Neural progenitor cell (in vitro differentiated cells): ENCODE results near the gene MEIS2. TPM values are rescaled to one million over a fixed set of nuclear protein-coding genes. Genes with fewer than 3 reads are reported as not detected.

ENCODE experiments used
- DNase-seq: peaks from one replicate; pipeline ENCODE4 v3.0.0-alpha.2; 2016; ENCODE audit warnings: low spot score
- H2AFZ ChIP-seq: fragments of 200-600 bp; sonication (generic); replicated peaks from 2 replicates; pipeline ENCODE4 v1.6.1; 2016; ENCODE audit warnings: antibody characterized with exemption
- H3F3A ChIP-seq: fragments of 200-600 bp; sonication (generic); 2 replicates; pipeline ENCODE4 v1.6.1; 2016; ENCODE audit warnings: antibody characterized with exemption, low read depth
- H3K27ac ChIP-seq: fragments of 200-600 bp; sonication (generic); 2 replicates; pipeline ENCODE4 v1.5.1; 2016; ENCODE audit warnings: mild to moderate bottlenecking
- H3K27me3 ChIP-seq: fragments of 200-600 bp; sonication (generic); 2 replicates; pipeline ENCODE4 v1.6.1; 2016; ENCODE audit warnings: mild to moderate bottlenecking, moderate library complexity
- H3K36me3 ChIP-seq: fragments of 200-600 bp; sonication (generic); 2 replicates; pipeline ENCODE4 v1.5.1; 2016
- H3K4me1 ChIP-seq: fragments of 200-600 bp; sonication (generic); 2 replicates; pipeline ENCODE4 v1.6.1; 2016; ENCODE audit warnings: mixed run types
- H3K4me2 ChIP-seq: fragments of 200-600 bp; sonication (generic); 2 replicates; pipeline ENCODE4 v1.6.1; 2016
- H3K4me3 ChIP-seq: fragments of 200-600 bp; sonication (generic); 2 replicates; pipeline ENCODE4 v1.5.1; 2016
- H3K79me2 ChIP-seq: fragments of 200-600 bp; sonication (generic); 2 replicates; pipeline ENCODE4 v1.6.1; 2016; ENCODE audit warnings: low read depth
- H3K9ac ChIP-seq: fragments of 200-600 bp; sonication (generic); 2 replicates; pipeline ENCODE4 v1.6.1; 2016
- H3K9me3 ChIP-seq: fragments of 200-600 bp; sonication (generic); 2 replicates; pipeline ENCODE4 v1.5.1; 2016; ENCODE audit warnings: low read depth
- H4K20me1 ChIP-seq: fragments of 200-600 bp; sonication (generic); 2 replicates; pipeline ENCODE4 v1.6.1; 2016; ENCODE audit warnings: low read depth
- H3K27ac Mint-ChIP-seq: 3 replicates; pipeline ENCODE4 v1.8.0; 2021; ENCODE audit warnings: mixed read lengths
- H3K27me3 Mint-ChIP-seq: 2 replicates; pipeline ENCODE4 v1.8.0; 2022; ENCODE audit warnings: low read depth, mild to moderate bottlenecking, inconsistent platforms, moderate library complexity, mixed read lengths; ENCODE audit not compliant: insufficient read depth
- H3K36me3 Mint-ChIP-seq: 3 replicates; pipeline ENCODE4 v1.8.0; 2021; ENCODE audit warnings: mixed read lengths
- H3K4me1 Mint-ChIP-seq: 3 replicates; pipeline ENCODE4 v1.8.0; 2021; ENCODE audit warnings: mixed read lengths
- H3K4me3 Mint-ChIP-seq: 3 replicates; pipeline ENCODE4 v1.8.0; 2021; ENCODE audit warnings: mild to moderate bottlenecking, moderate library complexity, mixed read lengths
- H3K9me3 Mint-ChIP-seq: 3 replicates; pipeline ENCODE4 v1.8.0; 2020; ENCODE audit warnings: mixed read lengths
- EZH2 ChIP-seq: fragments of 200-600 bp; sonication (generic); IDR thresholded peaks from 2 replicates; pipeline ENCODE4 v1.6.1; 2017; ENCODE audit warnings: antibody characterized with exemption, mild to moderate bottlenecking, moderate library complexity
- EZH2phosphoT487 ChIP-seq: fragments of 200-600 bp; sonication (generic); IDR thresholded peaks from 2 replicates; pipeline ENCODE4 v1.6.1; 2017; ENCODE audit warnings: antibody characterized with exemption
- total RNA-seq: library from RNA; depleted of rRNA; stranded (reverse); fragments of >200 nt; gene quantifications from 2 replicates; pipeline ENCODE4 v1.2.3, GENCODE V29; 2015; ENCODE audit warnings: low replicate concordance
- TF ChIP-seq, protein P1 (sequence below): fragments of 200-600 bp; sonication (generic); IDR thresholded peaks from 2 replicates; pipeline ENCODE4 v1.5.1; 2017; ENCODE audit warnings: antibody characterized with exemption, mild to moderate bottlenecking

The MEIS2 gene
- total RNA-seq, 1 donor from 2014 or later = 18.3 TPM

DNA sequence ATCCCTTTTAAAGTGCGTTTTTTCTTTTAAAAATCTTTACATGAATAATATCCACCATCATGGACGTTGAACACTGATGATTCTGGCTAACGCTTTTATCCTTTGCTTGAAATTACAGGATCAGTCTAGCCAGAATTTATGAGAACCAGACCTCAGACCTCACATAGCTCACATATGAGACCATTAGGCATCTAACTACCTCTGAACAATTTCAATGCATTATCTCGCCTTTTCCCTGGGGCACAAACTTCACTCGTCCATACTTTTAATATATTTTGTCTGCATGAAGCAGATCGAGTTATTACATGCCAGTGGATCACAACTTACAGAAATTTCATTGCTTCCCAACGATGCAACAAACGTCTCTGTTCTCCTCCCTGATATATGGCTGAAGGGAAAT is 105.6 kb downstream of the MEIS2 start:
- Mint-ChIP-seq H3K36me3 (no peaks in the 10 kb centered on the region), H3K9me3 (no peaks in the 10 kb centered on the region), H3K4me1 (no peaks in the 10 kb centered on the region), H3K4me3 (no peak overlapping the region), H3K27ac (no peak overlapping the region), H3K27me3 (peaks cover 2% of the 10 kb centered on the region)
- DNase-seq = no peak
- H4K20me1 ChIP-seq = no peaks in the 10 kb centered on the region
- H3K36me3 ChIP-seq = no peaks in the 10 kb centered on the region
- H3K4me3 ChIP-seq = no peak overlapping the region
- TF ChIP-seq EZH2 (no peak), EZH2phosphoT487 (no peak)
- TF ChIP-seq, protein P1, sequence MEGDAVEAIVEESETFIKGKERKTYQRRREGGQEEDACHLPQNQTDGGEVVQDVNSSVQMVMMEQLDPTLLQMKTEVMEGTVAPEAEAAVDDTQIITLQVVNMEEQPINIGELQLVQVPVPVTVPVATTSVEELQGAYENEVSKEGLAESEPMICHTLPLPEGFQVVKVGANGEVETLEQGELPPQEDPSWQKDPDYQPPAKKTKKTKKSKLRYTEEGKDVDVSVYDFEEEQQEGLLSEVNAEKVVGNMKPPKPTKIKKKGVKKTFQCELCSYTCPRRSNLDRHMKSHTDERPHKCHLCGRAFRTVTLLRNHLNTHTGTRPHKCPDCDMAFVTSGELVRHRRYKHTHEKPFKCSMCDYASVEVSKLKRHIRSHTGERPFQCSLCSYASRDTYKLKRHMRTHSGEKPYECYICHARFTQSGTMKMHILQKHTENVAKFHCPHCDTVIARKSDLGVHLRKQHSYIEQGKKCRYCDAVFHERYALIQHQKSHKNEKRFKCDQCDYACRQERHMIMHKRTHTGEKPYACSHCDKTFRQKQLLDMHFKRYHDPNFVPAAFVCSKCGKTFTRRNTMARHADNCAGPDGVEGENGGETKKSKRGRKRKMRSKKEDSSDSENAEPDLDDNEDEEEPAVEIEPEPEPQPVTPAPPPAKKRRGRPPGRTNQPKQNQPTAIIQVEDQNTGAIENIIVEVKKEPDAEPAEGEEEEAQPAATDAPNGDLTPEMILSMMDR = no peak
- H3K4me1 ChIP-seq = peaks cover 3% of the 10 kb centered on the region
- H3F3A ChIP-seq = peaks cover 8% of the 10 kb centered on the region
- H2AFZ ChIP-seq = no peak overlapping the region
- no peak overlapping the region for H3K27ac ChIP-seq
- no peaks in the 10 kb centered on the region for H3K79me2 ChIP-seq
- H3K27me3 ChIP-seq = no peaks in the 10 kb centered on the region
- no peak overlapping the region for H3K9ac ChIP-seq
- H3K9me3 ChIP-seq = no peaks in the 10 kb centered on the region
- no peak overlapping the region for H3K4me2 ChIP-seq

DNA sequence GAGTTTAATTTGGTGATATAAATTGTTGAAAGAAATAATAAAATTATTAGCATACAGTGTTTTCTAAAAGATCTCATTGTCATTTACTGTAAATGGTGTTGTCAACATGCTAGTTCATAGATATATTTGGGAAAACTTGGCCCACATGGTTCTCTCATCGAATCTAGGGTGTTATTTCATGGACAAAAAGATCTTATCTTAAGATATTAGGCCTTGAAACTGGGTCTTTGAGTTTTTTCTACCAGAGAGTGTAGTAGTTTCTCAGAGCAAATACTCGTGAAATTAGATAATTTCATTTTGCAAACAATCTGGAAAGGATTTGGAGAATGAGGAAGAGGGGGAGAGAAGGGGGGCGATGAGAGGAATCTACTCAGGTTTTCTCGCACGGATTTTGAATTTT is 107.9 kb downstream of the MEIS2 start:
- Histone ChIP-seq H2AFZ (no peak overlapping the region), H3K4me2 (no peak overlapping the region), H3K4me3 (no peak overlapping the region), H3K9ac (no peak overlapping the region), H3K4me1 (peaks cover 3% of the 10 kb centered on the region), H3K79me2 (no peaks in the 10 kb centered on the region), H3F3A (peaks cover 8% of the 10 kb centered on the region), H3K27ac (no peak overlapping the region), H3K27me3 (no peaks in the 10 kb centered on the region), H3K9me3 (no peaks in the 10 kb centered on the region), H3K36me3 (no peaks in the 10 kb centered on the region), H4K20me1 (no peaks in the 10 kb centered on the region)
- no peaks in the 10 kb centered on the region for H3K4me1 Mint-ChIP-seq
- no peaks in the 10 kb centered on the region for H3K9me3 Mint-ChIP-seq
- H3K4me3 Mint-ChIP-seq = no peak overlapping the region
- TF ChIP-seq EZH2 (no peak), EZH2phosphoT487 (no peak)
- TF ChIP-seq, protein P1 = no peak
- no peaks in the 10 kb centered on the region for H3K36me3 Mint-ChIP-seq
- H3K27me3 Mint-ChIP-seq = no peaks in the 10 kb centered on the region
- DNase-seq = no peak
- no peak overlapping the region for H3K27ac Mint-ChIP-seq

DNA sequence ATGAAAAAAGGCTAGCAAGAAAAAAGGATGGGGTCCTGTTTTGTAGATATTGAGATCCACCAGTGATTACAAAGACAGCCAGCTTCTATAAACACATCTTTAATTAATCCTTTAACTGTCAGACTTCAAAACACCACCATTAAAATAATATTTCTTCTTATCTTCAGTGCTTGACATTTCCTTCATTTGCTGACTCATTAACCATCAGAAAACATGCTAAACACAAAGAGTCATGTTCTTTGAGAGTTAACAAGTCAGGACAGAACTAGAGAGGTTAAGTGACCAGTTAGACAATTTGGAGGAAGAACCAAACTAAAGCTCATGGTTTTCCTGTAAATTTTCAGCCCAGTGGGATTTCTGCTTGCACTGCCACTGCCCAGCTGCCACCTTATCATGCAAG is 111.4 kb downstream of the MEIS2 start:
- H3K27me3 ChIP-seq = no peaks in the 10 kb centered on the region
- no peaks in the 10 kb centered on the region for H3K79me2 ChIP-seq
- peaks cover 10% of the 10 kb centered on the region for H3K9me3 ChIP-seq
- H3F3A ChIP-seq = no peaks in the 10 kb centered on the region
- Mint-ChIP-seq H3K36me3 (no peaks in the 10 kb centered on the region), H3K27me3 (no peaks in the 10 kb centered on the region), H3K27ac (no peak overlapping the region), H3K4me1 (no peaks in the 10 kb centered on the region), H3K9me3 (peaks cover 10% of the 10 kb centered on the region), H3K4me3 (no peak overlapping the region)
- peaks cover 7% of the 10 kb centered on the region for H3K36me3 ChIP-seq
- no peak overlapping the region for H3K9ac ChIP-seq
- TF ChIP-seq EZH2 (no peak), EZH2phosphoT487 (no peak)
- TF ChIP-seq, protein P1 = no peak
- H3K4me2 ChIP-seq = no peak overlapping the region
- H2AFZ ChIP-seq = no peak overlapping the region
- no peak overlapping the region for H3K27ac ChIP-seq
- H3K4me3 ChIP-seq = no peak overlapping the region
- H4K20me1 ChIP-seq = no peaks in the 10 kb centered on the region
- DNase-seq = no peak
- peaks cover 4% of the 10 kb centered on the region for H3K4me1 ChIP-seq
